ENCODE measurements around the gene KMT2E.

KMT2E gene

DNA sequence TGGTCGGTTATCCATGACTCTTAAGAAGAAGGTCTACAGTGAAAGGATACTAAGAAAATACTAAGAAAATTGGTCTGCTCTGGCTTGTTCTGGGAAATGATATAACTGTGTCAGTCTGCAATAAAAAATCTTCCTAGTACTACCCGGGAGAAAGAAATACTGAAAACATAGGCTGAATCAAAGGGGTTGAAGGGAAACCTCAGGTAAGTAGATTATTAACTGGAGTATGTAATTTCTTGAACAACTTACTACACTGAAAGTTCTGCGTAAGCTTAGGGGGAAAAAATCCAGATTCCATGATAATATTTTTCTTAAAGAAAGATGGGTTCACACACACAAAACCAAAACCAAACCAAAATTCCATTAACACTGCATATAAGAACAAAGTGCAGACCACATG, 143.3 kb downstream of the KMT2E start:
- H2AK5ac ChIP-seq (ENCODE audit: low read length), result no peak overlapping the region
- no peak overlapping the region for H2BK120ac ChIP-seq (ENCODE audit: insufficient read depth, low read length, poor library complexity)
- H3K4me2 ChIP-seq (ENCODE audit: low read length), result no peak overlapping the region
- DNase-seq, result no peak
- H2BK12ac ChIP-seq (ENCODE audit: low read length), result no peak overlapping the region
- no peaks in the 10 kb centered on the region for H3K79me1 ChIP-seq (ENCODE audit: low read length)
- WGBS (ENCODE audit: extremely low coverage, insufficient coverage, insufficient read length), result no CpG with 5 or more reads among the region's 3 CpGs
- no peak overlapping the region for H4K12ac ChIP-seq (ENCODE audit: low read depth, low read length)
- H3K79me2 ChIP-seq (ENCODE audit: control insufficient read depth, insufficient read depth, low read length, poor library complexity), result no peaks in the 10 kb centered on the region
- no peak overlapping the region for H2AFZ ChIP-seq (ENCODE audit: insufficient read depth, low read length, poor library complexity)
- H3K27ac ChIP-seq (ENCODE audit: low read depth, low read length), result no peak overlapping the region
- no peak overlapping the region for H2BK5ac ChIP-seq (ENCODE audit: low read depth, low read length, poor library complexity)
- H3K14ac ChIP-seq (ENCODE audit: low read length), result no peak overlapping the region
- H3K36me3 ChIP-seq (ENCODE audit: control insufficient read depth in 1 of 2, insufficient read depth in 2 of 2, low read length in 2 of 2), result peaks cover 0 to 2% of the 10 kb centered on the region in 2 experiments
- H3K27me3 ChIP-seq (ENCODE audit: insufficient read depth, low read length), result no peaks in the 10 kb centered on the region
- H3K18ac ChIP-seq (ENCODE audit: low read length), result no peak overlapping the region
- no peak overlapping the region for H4K91ac ChIP-seq (ENCODE audit: low read depth, low read length)
- peaks cover 2% of the 10 kb centered on the region for H3K9me3 ChIP-seq (ENCODE audit: insufficient read depth, low read depth, low read length)
- no peak overlapping the region for H3K4ac ChIP-seq (ENCODE audit: low read depth, low read length)
- H3K4me3 ChIP-seq (ENCODE audit: low read depth, low read length), result no peak overlapping the region
- H3K4me1 ChIP-seq (ENCODE audit: control insufficient read depth in 1 of 2, insufficient read depth in 2 of 2, low read length in 2 of 2), result no peaks in the 10 kb centered on the region
- H4K8ac ChIP-seq (ENCODE audit: low read depth, low read length), result no peak overlapping the region
- no peak overlapping the region for H3K9ac ChIP-seq (ENCODE audit: low read length)
- no peak overlapping the region for H3K23ac ChIP-seq (ENCODE audit: low read length)

DNA sequence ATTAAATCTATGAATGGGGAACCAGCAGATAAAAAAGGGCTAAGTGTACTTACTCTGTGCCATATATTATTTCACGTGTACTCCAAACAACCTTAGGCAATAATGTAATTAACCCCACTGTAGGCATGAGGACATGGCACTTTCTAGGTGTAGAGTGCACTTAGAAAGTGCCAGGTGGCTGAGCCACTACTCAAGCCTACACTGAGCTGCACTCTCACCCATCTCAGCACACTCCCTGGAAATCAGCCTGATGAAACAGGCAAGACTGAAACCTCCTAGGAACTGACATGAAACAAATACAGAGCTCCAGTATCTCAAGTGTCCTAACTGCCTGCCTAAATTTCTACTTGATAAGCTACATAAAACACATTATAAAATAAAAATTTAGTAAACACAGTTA, 147.4 kb downstream of the KMT2E start:
- Histone ChIP-seq H3K4ac (ENCODE audit: low read depth, low read length) (no peak overlapping the region), H2AFZ (ENCODE audit: insufficient read depth, low read length, poor library complexity) (no peak overlapping the region), H2BK5ac (ENCODE audit: low read depth, low read length, poor library complexity) (no peak overlapping the region), H3K79me1 (ENCODE audit: low read length) (no peaks in the 10 kb centered on the region), H3K27me3 (ENCODE audit: insufficient read depth, low read length) (no peaks in the 10 kb centered on the region), H3K14ac (ENCODE audit: low read length) (no peak overlapping the region), H3K18ac (ENCODE audit: low read length) (no peak overlapping the region), H3K4me1 (ENCODE audit: control insufficient read depth in 1 of 2, insufficient read depth in 2 of 2, low read length in 2 of 2) (no peaks in the 10 kb centered on the region), H3K36me3 (ENCODE audit: control insufficient read depth in 1 of 2, insufficient read depth in 2 of 2, low read length in 2 of 2) (peaks cover 4% of the 10 kb centered on the region in 2 experiments), H2BK120ac (ENCODE audit: insufficient read depth, low read length, poor library complexity) (no peak overlapping the region), H3K79me2 (ENCODE audit: control insufficient read depth, insufficient read depth, low read length, poor library complexity) (no peaks in the 10 kb centered on the region), H2BK12ac (ENCODE audit: low read length) (no peak overlapping the region), H3K9ac (ENCODE audit: low read length) (no peak overlapping the region), H3K27ac (ENCODE audit: low read depth, low read length) (no peak overlapping the region), H3K9me3 (ENCODE audit: insufficient read depth, low read depth, low read length) (peaks cover 2% of the 10 kb centered on the region), H4K8ac (ENCODE audit: low read depth, low read length) (no peak overlapping the region), H4K12ac (ENCODE audit: low read depth, low read length) (no peak overlapping the region), H3K4me2 (ENCODE audit: low read length) (no peak overlapping the region), H3K4me3 (ENCODE audit: low read depth, low read length) (no peak overlapping the region), H3K23ac (ENCODE audit: low read length) (no peak overlapping the region), H4K91ac (ENCODE audit: low read depth, low read length) (no peak overlapping the region), H2AK5ac (ENCODE audit: low read length) (no peak overlapping the region)
- no CpG with 5 or more reads among the region's 1 CpG for WGBS (ENCODE audit: extremely low coverage, insufficient coverage, insufficient read length)
- no peak for DNase-seq

Data from trophoblast cell (in vitro differentiated cells and primary cell).